Hypothalamus (tissue), 51 donors: ENCODE results near the gene DOCK11.
"Not testable (repeated sequence)": the region's sequence is repeated elsewhere in the genome, so short reads cannot be mapped to it uniquely, and the experiment has no call there.

Experiments
- DNase-seq, 51 donors: peaks; one replicate each; lab custom pipeline; 2025; lab: John Stamatoyannopoulos, UW

Gene DOCK11

DNA sequence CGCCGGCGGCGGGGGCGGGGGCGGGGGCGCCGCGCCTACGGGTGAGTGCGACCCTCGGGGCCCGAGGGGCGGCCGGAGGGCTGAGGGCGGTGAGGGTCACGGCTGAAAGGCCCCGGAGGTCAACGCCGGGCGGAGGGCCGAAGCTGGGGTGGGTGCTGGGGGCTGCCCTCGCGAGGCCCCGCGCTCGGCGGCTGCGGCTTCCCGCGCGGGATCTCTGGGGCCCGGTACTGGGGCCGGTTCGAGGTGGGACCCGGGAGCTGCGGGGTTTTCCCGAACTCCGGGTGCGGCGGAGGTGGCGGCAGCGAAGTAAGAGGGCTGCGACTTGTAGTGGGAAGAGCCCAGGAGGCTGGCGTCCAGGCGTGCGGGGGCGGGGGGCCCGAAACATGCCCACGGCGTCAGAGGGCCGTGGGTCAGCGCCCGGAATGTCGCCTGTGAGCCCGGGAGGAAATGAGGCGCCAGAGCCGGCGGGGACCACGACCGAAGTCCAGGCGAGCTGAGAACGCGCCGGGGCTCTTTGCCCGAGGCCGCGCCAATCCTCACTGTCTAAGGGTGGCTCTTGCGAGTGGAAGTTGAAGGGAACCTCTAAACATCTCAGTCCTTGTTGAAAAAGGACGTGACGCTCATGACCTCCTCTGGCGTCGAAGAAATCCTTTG lies 232.2 kb downstream of the DOCK11 start:
- peak in 10 of 51 donors; percentile 0 to 21 (median 4) for DNase-seq

DNA sequence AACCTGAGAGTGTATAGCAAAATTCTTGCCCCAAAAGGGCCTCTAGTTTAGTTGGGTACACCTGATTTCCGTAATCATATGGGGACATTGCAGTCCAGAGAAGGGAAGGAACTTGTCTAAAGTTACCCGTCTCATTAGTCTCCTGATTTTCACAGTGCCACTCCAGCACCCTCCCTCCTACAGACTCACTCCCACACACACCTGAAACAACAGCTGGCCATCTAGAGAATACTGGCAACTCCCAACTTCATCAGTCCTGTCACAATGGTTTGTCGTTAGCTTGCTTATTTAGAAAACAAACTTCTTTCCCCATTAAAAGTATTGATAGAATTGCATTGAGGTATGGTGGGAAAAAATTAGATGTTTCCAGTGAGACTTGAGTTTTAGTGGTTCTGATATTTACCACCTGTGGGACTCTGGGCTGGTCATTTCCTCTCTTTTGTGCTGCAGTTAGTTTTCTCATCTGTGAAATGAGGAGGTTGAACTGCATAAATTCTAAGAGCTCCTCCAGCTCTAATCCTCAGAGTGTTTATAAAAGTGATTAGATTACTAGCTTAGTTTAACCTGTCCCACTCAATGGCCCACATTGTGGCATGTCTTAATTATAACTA lies 233.5 kb downstream of the DOCK11 start:
- DNase-seq = no peak

DNA sequence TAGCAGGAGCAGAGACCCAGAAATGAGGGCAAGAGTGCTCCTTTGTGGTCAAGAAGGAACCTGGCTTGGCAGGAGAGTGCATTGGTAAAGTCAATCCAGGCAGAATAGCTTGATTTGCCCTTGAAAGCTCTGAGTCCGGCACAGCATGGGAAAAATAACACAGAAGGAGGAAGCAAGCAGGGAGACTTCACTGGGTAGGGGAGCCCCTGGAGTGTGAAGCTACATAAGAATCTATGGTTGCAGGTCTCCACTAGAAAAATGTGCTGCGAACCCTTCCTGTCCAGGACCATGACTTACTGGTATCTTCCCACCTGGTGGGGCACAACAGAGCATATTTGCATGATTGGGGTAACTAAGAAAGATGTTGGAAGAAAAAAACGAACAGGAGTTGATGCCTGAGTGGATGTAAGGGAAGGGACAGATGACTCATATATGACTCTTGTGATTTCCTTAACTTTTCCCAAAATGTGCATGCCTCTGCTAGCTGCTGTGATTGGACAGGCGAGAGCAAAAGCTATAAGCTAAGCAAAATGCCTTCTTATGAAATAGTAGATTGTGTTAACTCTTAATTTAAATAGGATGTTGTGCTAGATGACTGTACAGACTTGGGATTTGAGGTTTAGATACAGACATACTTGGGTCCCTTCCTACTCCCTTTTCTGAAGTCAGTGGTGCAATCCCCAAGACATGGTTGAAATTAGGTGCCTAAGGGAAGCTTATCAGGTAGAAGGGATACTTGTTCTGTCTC lies 235.1 kb downstream of the DOCK11 start:
- DNase-seq = no peak

- not testable (repeated sequence) for DNase-seq
Measured at GRCh38 chrX:118732551-118732950, 236.9 kb downstream of the DOCK11 start.

DNA sequence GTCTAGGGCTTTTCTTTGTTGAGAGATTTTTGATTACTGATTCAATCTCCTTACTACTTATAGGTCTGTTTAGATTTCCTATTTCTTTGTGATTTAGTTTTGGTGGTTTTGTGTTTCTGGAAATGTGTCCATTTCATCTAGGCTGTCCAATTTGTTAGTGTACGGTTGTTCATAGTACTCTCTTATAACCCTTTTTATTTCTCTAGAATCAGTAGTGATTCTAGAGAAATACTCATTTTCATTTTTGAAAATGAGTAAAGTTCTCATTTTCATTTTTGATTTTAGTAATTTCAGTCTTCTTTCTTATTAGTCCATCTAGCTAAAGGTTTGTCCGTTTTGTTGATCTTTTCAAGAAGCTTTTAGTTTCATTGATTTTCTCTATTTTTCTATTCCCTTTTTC lies 239.3 kb downstream of the DOCK11 start:
- DNase-seq = no peak
